ENCODE results near the gene TBK1.

DNA sequence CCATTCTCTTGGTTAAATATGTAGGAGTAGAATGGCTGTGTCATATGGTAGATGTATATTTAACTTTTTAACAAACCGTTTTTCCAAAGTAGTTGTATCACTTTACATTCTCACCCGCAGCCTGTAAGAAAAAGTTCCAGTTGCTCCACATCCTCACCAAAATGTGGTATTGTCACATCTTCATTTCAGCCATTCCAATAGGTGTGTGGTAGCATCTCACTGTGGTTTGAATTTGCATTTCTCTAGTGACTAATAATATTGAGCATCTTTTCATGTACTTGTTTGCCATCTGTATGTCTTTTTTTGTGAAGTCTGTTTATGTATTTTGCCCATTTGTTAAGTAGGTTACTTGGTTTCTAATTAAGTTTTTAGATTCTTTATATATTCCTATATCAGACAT lies 78.6 kb downstream of the TBK1 start:
- TF ChIP-seq CTCF (IDR thresholded peaks at IDR 0.05; ENCODE audit: borderline replicate concordance, extremely low read depth, low read length, poor library complexity, severe bottlenecking) (no peak), EZH2 (IDR thresholded peaks at IDR 0.05; ENCODE audit: borderline replicate concordance, low read depth, low read length, severe bottlenecking) (no peak)
